GM10847 (cell line): ENCODE results near the gene POLR3GL.

Experiments
- POLR2A ChIP-seq: IDR thresholded peaks from 2 replicates; pipeline ENCODE4 v1.6.1; 2011; ENCODE audit not compliant: insufficient read length; ENCODE audit errors: extremely low read depth

The POLR3GL gene

DNA sequence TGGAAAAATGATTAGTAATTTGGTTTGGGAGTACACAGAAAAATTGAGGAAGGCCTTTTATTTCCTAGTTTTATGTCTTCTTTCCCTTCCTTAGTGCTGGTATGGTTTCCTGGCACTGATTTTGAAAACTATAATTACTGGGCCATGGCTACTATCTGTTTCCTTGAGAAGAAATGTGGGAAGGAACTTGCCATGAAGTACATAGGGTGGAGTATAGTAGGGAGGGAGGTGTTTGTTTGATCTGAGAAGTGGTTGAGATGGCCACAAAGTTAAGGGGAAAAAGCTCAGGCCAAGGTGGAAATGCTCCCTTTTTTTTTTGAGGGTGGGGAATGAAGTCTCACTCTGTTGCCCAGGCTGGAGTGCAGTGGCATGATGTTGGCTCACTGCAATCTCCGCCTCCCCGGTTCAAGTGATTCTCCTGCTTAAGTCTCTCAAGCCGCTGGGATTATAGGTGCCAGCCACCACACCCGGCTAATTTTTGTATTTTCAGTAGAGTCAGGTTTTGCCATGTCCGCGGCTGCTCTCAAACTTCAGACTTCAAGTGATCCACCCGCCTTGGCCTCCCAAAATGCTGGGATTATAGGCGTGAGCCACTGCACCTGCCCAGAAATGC lies 45.7 kb downstream of the POLR3GL start:
- TF ChIP-seq POLR2A = no peak

GRCh38 chr1:146012703-146013558 lies 48.4 kb downstream of the POLR3GL start:
- no peak for TF ChIP-seq POLR2A

- TF ChIP-seq POLR2A = no peak
Observed at GRCh38 chr1:146013559-146013922, 49.1 kb downstream of the POLR3GL start.

- no peak for TF ChIP-seq POLR2A
Observed at GRCh38 chr1:146016891-146017290, 52.4 kb downstream of the POLR3GL start.

DNA sequence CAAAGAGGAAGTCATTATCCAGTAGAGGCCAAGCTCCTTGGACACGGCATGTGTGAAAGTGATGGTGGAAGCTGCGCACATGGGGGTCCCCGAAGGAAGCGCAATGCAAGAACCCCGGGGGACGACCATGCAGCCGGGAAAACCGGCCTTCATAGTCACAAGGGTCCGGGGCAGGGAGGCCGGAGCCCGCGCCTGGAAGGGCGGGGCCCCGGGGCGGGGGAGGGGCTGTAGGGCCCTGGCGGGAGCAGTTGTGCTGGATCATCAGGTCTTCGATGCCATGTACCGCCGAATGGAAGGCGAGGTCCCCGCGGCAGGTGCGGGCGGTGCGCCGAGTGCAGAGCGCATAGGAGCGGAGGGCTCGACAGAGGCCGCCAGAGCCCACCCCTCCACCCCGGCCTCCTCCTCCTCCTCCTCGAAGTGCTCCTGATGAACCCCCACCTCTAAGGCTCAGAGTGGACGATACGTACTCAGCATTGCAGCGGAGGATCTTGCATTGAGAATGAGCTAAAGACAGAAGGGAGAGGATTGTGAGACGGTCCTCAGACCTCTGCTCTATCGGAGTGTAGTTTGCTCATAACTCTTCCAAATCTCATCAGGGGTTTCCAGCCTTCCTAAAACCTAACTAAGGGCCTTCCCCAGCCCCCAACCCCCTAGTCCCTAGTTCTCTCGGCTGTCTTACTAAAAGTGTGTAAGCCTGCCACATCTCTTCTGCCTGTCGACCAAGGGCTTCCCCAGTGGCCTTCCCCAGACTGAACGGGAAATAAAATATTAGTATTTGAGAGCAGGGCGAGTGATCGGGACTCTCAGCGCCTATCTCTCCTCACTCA lies 55.0 kb downstream of the POLR3GL start:
- TF ChIP-seq POLR2A = no peak

DNA sequence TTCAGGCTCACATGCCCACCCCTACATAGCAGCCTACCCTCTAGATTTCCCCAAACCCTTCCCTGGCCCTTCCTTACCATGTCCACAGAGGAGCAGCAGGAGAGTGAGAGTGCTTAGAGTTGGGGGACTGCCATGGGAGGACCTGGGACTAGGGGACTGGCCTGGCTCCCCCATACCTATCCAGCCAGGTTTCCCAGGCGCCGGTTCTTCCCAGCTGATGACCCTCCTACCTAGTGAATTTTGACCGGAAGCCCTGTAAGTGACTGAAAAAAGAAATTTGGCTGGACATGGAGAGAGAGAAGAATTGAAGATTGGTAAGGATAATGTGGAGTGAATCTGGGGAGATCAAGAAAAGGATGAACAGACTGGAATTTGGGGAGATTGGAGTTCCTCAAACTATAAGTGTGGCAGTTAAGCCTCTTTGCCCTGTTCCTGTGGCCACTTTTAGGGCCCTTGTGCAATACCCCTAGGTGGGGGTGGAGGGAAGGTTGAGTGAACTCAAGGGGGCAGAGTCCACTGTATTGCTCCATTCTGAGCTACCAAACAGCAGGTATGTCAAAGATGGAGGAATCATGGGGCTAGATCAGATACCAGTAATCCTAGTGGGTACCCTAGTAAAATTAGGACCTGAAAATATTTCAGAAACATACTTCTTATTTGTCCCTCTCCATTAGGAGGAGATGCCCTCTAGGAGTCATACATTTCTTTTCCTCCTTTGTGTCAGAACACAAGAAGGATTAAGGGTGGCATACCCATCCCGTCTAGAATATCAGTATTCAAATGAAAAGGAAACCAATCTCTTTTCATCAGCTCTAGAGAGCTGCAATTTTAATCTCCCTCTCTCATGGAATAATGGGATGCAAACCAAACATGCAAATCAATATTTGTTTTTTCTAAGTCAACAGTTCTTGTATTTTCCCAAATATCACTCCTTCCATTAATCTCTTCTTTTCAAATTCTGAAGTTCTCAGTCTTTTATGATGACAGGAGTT lies 55.9 kb downstream of the POLR3GL start:
- TF ChIP-seq POLR2A = no peak

GRCh38 chr1:146021050-146021445 lies 56.6 kb downstream of the POLR3GL start:
- TF ChIP-seq POLR2A = no peak

GRCh38 chr1:146021622-146022402 lies 57.3 kb downstream of the POLR3GL start, which contains the start of gene HJV:
Gene HJV (minus strand): TSS chr1:146021735. CDS start chr1:146020231, 1,504 bp downstream.
- no peak for TF ChIP-seq POLR2A

DNA sequence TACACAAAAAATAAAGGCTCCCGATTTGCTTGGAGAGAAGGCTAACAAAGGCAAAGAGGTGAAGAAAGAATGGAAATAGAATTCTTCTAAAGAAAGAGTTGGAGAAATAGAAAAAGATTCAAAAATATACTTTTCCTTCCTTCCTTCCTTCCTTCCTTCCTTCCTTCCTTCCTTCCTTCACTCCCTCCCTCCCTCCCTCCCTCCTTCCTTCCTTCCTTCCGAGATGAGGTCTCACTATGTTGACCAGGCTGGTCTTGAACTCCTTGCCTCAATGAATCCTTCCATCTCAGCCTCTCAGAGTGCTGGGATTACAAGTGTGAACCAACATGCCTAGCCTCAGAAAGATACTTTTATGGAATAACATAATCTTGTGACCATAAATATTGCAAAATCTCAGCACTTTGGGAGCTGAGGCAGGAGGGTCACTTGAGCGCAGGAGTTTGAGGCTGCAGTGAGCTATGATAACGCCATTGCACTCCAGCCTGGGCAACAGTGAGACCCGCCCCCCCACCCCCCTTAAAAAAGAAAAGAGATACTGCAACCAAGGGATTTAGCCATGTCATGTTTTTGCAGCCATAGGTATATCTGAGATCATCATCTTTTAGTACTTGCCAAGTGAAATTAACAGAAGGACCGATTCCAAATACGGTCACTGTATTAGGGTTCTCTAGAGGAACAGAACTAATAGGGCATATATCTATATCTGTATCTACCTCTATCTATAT lies 58.1 kb downstream of the POLR3GL start:
- no peak for TF ChIP-seq POLR2A
